ENCODE data around the gene P2RY13. TPM values are rescaled to one million over a fixed set of nuclear protein-coding genes. Genes with fewer than 3 reads are reported as not detected.

P2RY13 gene
- total RNA-seq, 2 donors from 2014 or later: under 0.01 to 0.33 TPM

DNA sequence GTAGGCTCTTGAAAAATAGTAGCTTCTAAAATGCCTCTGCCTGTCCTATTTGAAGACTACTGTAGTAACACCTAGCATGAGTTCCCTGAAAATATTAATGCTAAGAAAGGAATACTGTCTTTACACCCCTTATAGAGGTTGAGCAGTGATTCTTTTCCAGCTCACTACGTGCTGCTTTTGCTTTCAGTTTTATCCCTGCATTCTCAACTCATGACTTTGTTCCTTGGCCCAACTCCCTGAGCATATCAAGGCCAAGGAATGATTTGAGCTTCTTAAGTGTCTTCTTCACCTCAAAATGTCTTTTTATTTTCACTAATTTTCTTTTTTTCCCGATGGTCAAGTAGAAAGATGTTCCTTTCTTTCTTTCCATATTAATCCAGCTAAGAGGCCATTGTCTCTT, 16.5 kb upstream of the P2RY13 start:
- Histone ChIP-seq H3K4me3 (no peak overlapping the region), H3K4me1 (no peaks in the 10 kb centered on the region), H3K9me3 (no peaks in the 10 kb centered on the region), H3K36me3 (replicated peaks in 1 of 2; ENCODE audit: insufficient read depth in 1 of 2, low read depth in 2 of 2) (no peaks in the 10 kb centered on the region), H3K27me3 (no peaks in the 10 kb centered on the region), H3K27ac (no peak overlapping the region)
- WGBS, 2 donors: 55 to 67% methylated on average over 2 of the region's 2 CpGs
- DNase-seq (peak in 1 of 4 donors; percentile 15), ATAC-seq (no peak)
- TF ChIP-seq POLR2A (IDR thresholded peaks at IDR 0.05): no peak
- TF ChIP-seq, protein P1, sequence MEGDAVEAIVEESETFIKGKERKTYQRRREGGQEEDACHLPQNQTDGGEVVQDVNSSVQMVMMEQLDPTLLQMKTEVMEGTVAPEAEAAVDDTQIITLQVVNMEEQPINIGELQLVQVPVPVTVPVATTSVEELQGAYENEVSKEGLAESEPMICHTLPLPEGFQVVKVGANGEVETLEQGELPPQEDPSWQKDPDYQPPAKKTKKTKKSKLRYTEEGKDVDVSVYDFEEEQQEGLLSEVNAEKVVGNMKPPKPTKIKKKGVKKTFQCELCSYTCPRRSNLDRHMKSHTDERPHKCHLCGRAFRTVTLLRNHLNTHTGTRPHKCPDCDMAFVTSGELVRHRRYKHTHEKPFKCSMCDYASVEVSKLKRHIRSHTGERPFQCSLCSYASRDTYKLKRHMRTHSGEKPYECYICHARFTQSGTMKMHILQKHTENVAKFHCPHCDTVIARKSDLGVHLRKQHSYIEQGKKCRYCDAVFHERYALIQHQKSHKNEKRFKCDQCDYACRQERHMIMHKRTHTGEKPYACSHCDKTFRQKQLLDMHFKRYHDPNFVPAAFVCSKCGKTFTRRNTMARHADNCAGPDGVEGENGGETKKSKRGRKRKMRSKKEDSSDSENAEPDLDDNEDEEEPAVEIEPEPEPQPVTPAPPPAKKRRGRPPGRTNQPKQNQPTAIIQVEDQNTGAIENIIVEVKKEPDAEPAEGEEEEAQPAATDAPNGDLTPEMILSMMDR (IDR thresholded peaks at IDR 0.05): no peak
- intact Hi-C loops (cut with DNase I): no loop called here

DNA sequence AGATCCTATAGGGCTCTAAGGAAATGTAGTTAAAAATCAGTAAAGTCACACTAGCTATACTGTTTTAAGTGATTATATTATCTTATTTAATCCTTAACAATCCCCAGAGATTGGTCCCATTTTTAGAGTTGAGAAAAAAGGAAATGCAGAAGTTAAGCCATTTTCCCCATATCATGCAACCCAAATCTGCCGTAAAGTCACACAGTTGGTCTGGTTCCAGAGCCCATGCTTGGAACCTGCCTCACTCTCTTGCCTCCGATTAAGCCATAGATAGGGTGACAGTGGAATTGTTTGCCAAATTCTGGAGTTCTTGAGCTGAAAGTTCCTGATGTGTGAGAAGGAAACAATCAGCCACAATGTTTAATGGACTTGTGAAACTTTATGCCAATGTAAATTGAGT, 2.3 kb upstream of the P2RY13 start:
- H3K4me3 ChIP-seq: no peak overlapping the region
- DNase-seq (no peak), ATAC-seq (no peak)
- TF ChIP-seq POLR2A (IDR thresholded peaks at IDR 0.05): no peak
- TF ChIP-seq, protein P1 (IDR thresholded peaks at IDR 0.05): no peak
- WGBS, 2 donors: 45% methylated on average over 2 of the region's 2 CpGs
- H3K27me3 ChIP-seq: no peaks in the 10 kb centered on the region
- no peaks in the 10 kb centered on the region for H3K4me1 ChIP-seq
- H3K9me3 ChIP-seq: no peaks in the 10 kb centered on the region
- no peaks in the 10 kb centered on the region for H3K36me3 ChIP-seq (replicated peaks in 1 of 2; ENCODE audit: insufficient read depth in 1 of 2, low read depth in 2 of 2)
- no peak overlapping the region for H3K27ac ChIP-seq
- intact Hi-C loops (cut with DNase I): no loop called here

DNA sequence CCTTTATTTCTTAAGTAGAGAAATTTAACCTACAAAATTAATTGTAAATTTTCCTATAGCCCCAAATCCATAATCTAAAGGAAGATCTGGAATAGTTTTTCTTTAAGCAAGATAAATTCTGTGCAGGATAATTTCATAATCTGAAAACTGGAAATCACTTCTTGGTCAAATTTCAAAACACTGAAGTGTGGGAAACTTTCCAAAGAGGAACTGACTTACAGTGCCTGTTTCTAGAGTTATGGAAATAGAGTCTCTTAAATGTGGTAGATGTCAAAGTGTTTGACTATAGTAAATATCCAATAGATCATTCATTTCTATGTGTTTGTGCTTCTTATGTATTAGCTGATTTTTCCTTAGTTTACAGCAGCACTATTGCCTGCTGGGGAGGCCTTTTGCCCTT, 1.6 kb upstream of the P2RY13 start:
- H3K36me3 ChIP-seq (replicated peaks in 1 of 2; ENCODE audit: insufficient read depth in 1 of 2, low read depth in 2 of 2): no peaks in the 10 kb centered on the region
- no peak overlapping the region for H3K27ac ChIP-seq
- TF ChIP-seq, protein P1 (IDR thresholded peaks at IDR 0.05): no peak
- no peak for TF ChIP-seq POLR2A (IDR thresholded peaks at IDR 0.05)
- intact Hi-C loops (cut with DNase I): no loop called here
- no peak overlapping the region for H3K4me3 ChIP-seq
- no peaks in the 10 kb centered on the region for H3K9me3 ChIP-seq
- DNase-seq (no peak), ATAC-seq (no peak)
- H3K4me1 ChIP-seq: no peaks in the 10 kb centered on the region
- H3K27me3 ChIP-seq: no peaks in the 10 kb centered on the region

DNA sequence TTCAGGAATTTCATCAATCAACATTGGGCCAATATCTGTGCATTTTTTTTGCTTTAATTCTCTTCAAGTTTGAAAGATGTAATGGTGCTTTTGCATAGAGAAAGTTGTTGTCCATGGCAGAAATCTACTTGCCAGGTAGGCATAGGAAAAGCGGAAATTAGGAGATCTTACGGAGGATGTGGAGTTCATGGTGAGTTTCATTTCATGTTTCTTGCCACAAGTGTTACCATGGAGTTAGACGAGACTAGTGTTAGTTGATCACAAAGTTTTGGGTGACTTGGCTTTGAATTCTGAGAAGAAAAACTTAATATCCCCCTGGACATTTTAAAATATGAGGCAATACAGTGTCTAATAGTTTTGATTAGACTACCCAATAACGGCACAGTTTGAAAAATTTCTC, 1.0 kb upstream of the P2RY13 start:
- Histone ChIP-seq H3K4me3 (no peak overlapping the region), H3K27ac (no peak overlapping the region), H3K4me1 (no peaks in the 10 kb centered on the region), H3K36me3 (replicated peaks in 1 of 2; ENCODE audit: insufficient read depth in 1 of 2, low read depth in 2 of 2) (no peaks in the 10 kb centered on the region), H3K9me3 (no peaks in the 10 kb centered on the region), H3K27me3 (no peaks in the 10 kb centered on the region)
- DNase-seq: no peak
- intact Hi-C loops (cut with DNase I): no loop called here
- TF ChIP-seq, protein P1 (IDR thresholded peaks at IDR 0.05): no peak
- no peak for TF ChIP-seq POLR2A (IDR thresholded peaks at IDR 0.05)
- 68 to 72% methylated on average over 4 of the region's 4 CpGs for WGBS, 2 donors
- ATAC-seq: no peak

DNA sequence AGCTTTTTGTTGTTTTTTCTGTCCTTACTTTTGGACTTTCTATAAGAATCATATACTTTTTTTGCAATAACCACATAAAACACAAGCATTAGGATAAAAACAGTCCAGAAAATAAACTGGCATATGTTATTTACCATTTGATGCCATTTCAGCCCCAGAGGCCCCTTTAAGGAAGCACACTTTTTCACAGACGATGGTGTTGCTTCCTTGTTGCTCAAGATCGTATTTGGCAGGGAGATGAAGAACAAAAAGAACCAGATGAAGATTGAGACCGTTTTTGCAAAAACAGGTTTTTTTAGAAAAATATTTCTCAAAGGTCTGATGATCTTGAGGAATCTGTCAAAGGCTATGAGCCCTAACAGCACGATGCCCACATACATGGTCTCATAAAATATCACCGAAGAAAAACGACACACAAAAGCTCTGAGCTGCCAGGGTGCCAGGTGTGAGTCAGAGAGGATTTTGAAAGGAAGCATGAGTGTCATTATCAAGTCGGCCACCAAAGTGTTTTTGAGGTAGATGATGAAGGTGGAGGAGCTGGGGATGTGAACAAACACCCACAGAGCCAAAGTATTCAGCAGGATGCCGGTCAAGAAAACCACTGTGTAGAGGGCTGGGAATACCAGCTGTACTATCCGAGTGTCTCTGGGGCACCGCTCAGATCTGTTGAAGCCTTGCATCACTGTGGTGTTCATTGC, 902 bp downstream of the P2RY13 start:
- H3K36me3 ChIP-seq (replicated peaks in 1 of 2; ENCODE audit: insufficient read depth in 1 of 2, low read depth in 2 of 2): no peaks in the 10 kb centered on the region
- intact Hi-C loops (cut with DNase I): no loop called here
- H3K4me3 ChIP-seq: no peak overlapping the region
- H3K9me3 ChIP-seq: no peaks in the 10 kb centered on the region
- H3K27ac ChIP-seq: no peak overlapping the region
- DNase-seq: no peak
- WGBS, 2 donors: 40 to 46% methylated on average over 10 of the region's 10 CpGs
- no peaks in the 10 kb centered on the region for H3K27me3 ChIP-seq
- H3K4me1 ChIP-seq: no peaks in the 10 kb centered on the region
- ATAC-seq: no peak
- TF ChIP-seq, protein P1 (IDR thresholded peaks at IDR 0.05): no peak
- TF ChIP-seq POLR2A (IDR thresholded peaks at IDR 0.05): no peak

Measured in body of pancreas (tissue), 4 donors.